GM12878 (cell line): ENCODE measurements around the gene CCDC102B. TPM values are rescaled to one million over a fixed set of nuclear protein-coding genes. Genes with fewer than 3 reads are reported as not detected.

Source experiments
- ATAC-seq: fragments of 200-7000 bp; cut with Tn5 transposase; 3 replicates; pipeline ENCODE4 v1.9.1; 2020; ENCODE audit warnings: mild to moderate bottlenecking, moderate library complexity
- BruUV-seq: library from RNA; stranded (reverse); fragments of 400-500 nt; replicated peaks from 2 replicates; lab custom pipeline; 2021; lab: Mats Ljungman, UMichigan
- CTCF ChIA-PET: fragments of 300-600 bp; sonication (Branson Sonifier 250); formaldehyde crosslinking; extraction: SDS; loops from one replicate; lab custom pipeline; 2021; ENCODE audit warnings: inconsistent platforms; lab: Yijun Ruan, JAX
- POLR2A ChIA-PET: fragments of 350-600 bp; formaldehyde crosslinking; extraction: SDS; loops from one replicate; lab custom pipeline; 2021; ENCODE audit warnings: inconsistent platforms; lab: Charles Lee
- RAD21 ChIA-PET: fragments of 300-600 bp; sonication (Branson Sonifier 250); formaldehyde crosslinking; loops from one replicate; lab custom pipeline; 2023; ENCODE audit warnings: antibody characterized with exemption; ENCODE audit not compliant: unreplicated experiment; lab: Charles Lee
- SMC1A ChIA-PET: fragments of 300-600 bp; sonication (Branson Sonifier 250); formaldehyde crosslinking; loops from one replicate; lab custom pipeline; 2023; ENCODE audit not compliant: unreplicated experiment, uncharacterized antibody; lab: Charles Lee
- DNase-seq: peaks from one replicate; pipeline ENCODE4 v3.0.0-alpha.2; 2011; ENCODE audit warnings: low read depth, low spot score
- FAIRE-seq: peaks from 3 replicates; lab custom pipeline; 2011; peaks lifted over from hg19 to GRCh38; lab: Jason Lieb, UNC
- H2AFZ ChIP-seq: 2 replicates; pipeline ENCODE4 v1.6.0; 2011; ENCODE audit warnings: low read depth, low read length, control low read depth; ENCODE audit not compliant: control insufficient read depth
- H3K27ac ChIP-seq: 2 replicates; pipeline ENCODE4 v1.5.1; 2011; ENCODE audit warnings: control low read depth; ENCODE audit not compliant: control insufficient read depth, insufficient read depth
- H3K27me3 ChIP-seq, 2 experiments: replicated peaks in 1 of 2; 2 replicates each; pipeline versions ENCODE4 v1.6.0 to v1.6.1; 2011; ENCODE audit warnings: low read length in 1 of 2; ENCODE audit not compliant: control insufficient read depth in 2 of 2, insufficient read depth in 2 of 2
- H3K36me3 ChIP-seq, 2 experiments: 2 replicates each; pipeline ENCODE4 v1.5.1; 2011; ENCODE audit warnings: low read length in 1 of 2; ENCODE audit not compliant: control insufficient read depth in 2 of 2, insufficient read depth in 2 of 2
- H3K4me1 ChIP-seq: 2 replicates; pipeline ENCODE4 v1.6.1; 2011; ENCODE audit warnings: mild to moderate bottlenecking, low read length, moderate library complexity, mixed read lengths; ENCODE audit not compliant: control insufficient read depth, insufficient read depth
- H3K4me2 ChIP-seq: 2 replicates; pipeline ENCODE4 v1.6.0; 2011; ENCODE audit warnings: control low read depth; ENCODE audit not compliant: control insufficient read depth, insufficient read depth
- H3K4me3 ChIP-seq: fragments of 200-600 bp; sonication (generic); 2 replicates; pipeline ENCODE4 v1.5.1; 2016
- H3K79me2 ChIP-seq: 2 replicates; pipeline ENCODE4 v1.6.0; 2011; ENCODE audit warnings: low read length; ENCODE audit not compliant: control insufficient read depth, insufficient read depth
- H3K9ac ChIP-seq: 2 replicates; pipeline ENCODE4 v1.8.0; 2011; ENCODE audit warnings: low read length, control low read depth, mixed read lengths; ENCODE audit not compliant: control insufficient read depth, insufficient read depth
- H3K9me3 ChIP-seq: replicated peaks from 3 replicates; pipeline ENCODE4 v1.5.1; 2011; ENCODE audit warnings: mild to moderate bottlenecking, low read length; ENCODE audit not compliant: control insufficient read depth, insufficient read depth
- H4K20me1 ChIP-seq: 2 replicates; pipeline ENCODE4 v1.6.0; 2011; ENCODE audit not compliant: control insufficient read depth, insufficient read depth
- ATF7 ChIP-seq: fragments of 450-650 bp; IDR thresholded peaks from 2 replicates; pipeline ENCODE4 v1.6.1; 2016; ENCODE audit warnings: low read depth, mild to moderate bottlenecking
- IRF5 ChIP-seq: fragments of 450-650 bp; IDR thresholded peaks from 2 replicates; pipeline ENCODE4 v1.6.1; 2017; ENCODE audit warnings: borderline replicate concordance
- MLLT1 ChIP-seq: fragments of 450-650 bp; IDR thresholded peaks from 2 replicates; pipeline ENCODE4 v1.6.1; 2016; ENCODE audit warnings: mild to moderate bottlenecking
- MYB ChIP-seq: fragments of 150-350 bp; IDR thresholded peaks from 2 replicates; pipeline ENCODE4 v1.6.1; 2014; ENCODE audit warnings: mild to moderate bottlenecking, low read depth, low read length, borderline replicate concordance
- NKRF ChIP-seq: fragments of 450-650 bp; conservative IDR thresholded peaks from 2 replicates; pipeline ENCODE4 v1.6.1; 2017; ENCODE audit warnings: mild to moderate bottlenecking, moderate library complexity
- POLR2AphosphoS5 ChIP-seq: IDR thresholded peaks from 2 replicates; pipeline ENCODE4 v1.6.1; 2011; ENCODE audit warnings: mild to moderate bottlenecking, low read length, inconsistent platforms
- RELB ChIP-seq: fragments of 450-650 bp; IDR thresholded peaks from 2 replicates; pipeline ENCODE4 v1.6.1; 2017; ENCODE audit warnings: low read depth, mild to moderate bottlenecking, moderate library complexity
- SMARCA5 ChIP-seq: fragments of 450-650 bp; IDR thresholded peaks from 2 replicates; pipeline ENCODE4 v1.6.1; 2017; ENCODE audit warnings: mild to moderate bottlenecking
- SP1 ChIP-seq: IDR thresholded peaks from one replicate; pipeline ENCODE4 v1.6.1; 2011; ENCODE audit warnings: low read depth, low read length
- WGBS: methylation state at CpG from one replicate; pipeline ENCODE4 v1.1.6; 2016; ENCODE audit warnings: low lambda C conversion rate; ENCODE audit not compliant: insufficient replicate concordance, insufficient coverage; ENCODE audit errors: missing lambda C conversion rate; 5-methylcytosine and 5-hydroxymethylcytosine counted together
- in situ Hi-C: fragments of 300-500 bp; cut with MboI; formaldehyde crosslinking; loops from 9 replicates; pipeline ENCODE4 v1.14.3; 2018; ENCODE audit warnings: mixed read lengths
- intact Hi-C: fragments of 100-400 bp; cut with micrococcal nuclease; formaldehyde crosslinking; loops from one replicate; pipeline ENCODE4 v1.14.2; 2022; ENCODE audit not compliant: unreplicated experiment
- polyA plus RNA-seq, 11 experiments: library from polyadenylated mRNA; depleted of rRNA in 4 of 11; unstranded in 6 of 11; stranded (reverse) in 5 of 11; fragments of >200 nt; fragmentation: Nextera tagmentation in 4 of 11; fragmentation: Illumina TruSeq in 1 of 11; extraction: Ambion mirVana in 4 of 11; extraction: Trizol in 1 of 11; gene quantifications; 1 replicate in 1 of 11; 2 replicates in 10 of 11; pipeline versions ENCODE4 v1.2.1 to v1.2.3, GENCODE V29; 2011 to 2016; ENCODE audit warnings: inconsistent platforms in 2 of 11, missing spikeins in 2 of 11, low read depth in 1 of 11
- total RNA-seq, 4 experiments: library from RNA; depleted of rRNA in 3 of 4; stranded (reverse); fragments of >200 nt in 3 of 4; fragmentation: Illumina TruSeq in 1 of 4; extraction: Trizol in 1 of 4; gene quantifications; 2 replicates each; pipeline versions ENCODE4 v1.2.1 to v1.2.3, GENCODE V29; 2013 to 2021

Gene CCDC102B
- total and polyA plus RNA-seq, 10 of the 15 experiments (the other 5 are each of a cell fraction or from before 2014, with no cell fraction given) = 2.7 to 4.7 (median 3.3) TPM

GRCh38 chr18:69067048-69067447 lies 269.2 kb downstream of the CCDC102B start:
- H3K9ac ChIP-seq = no peak overlapping the region
- no peak overlapping the region for H3K4me3 ChIP-seq
- ChIA-PET POLR2A (no interaction called here), CTCF (interaction anchor here (0.6 kb wide), 1 partner anchor 1108 kb away, joined by 3 read pairs; no protein-coding TSS in a partner anchor), RAD21 (no interaction called here), SMC1A (no interaction called here)
- H3K4me2 ChIP-seq = no peak overlapping the region
- DNase-seq (no peak), FAIRE-seq (no peak), ATAC-seq (no peak)
- no peaks in the 10 kb centered on the region for H3K4me1 ChIP-seq
- H3K9me3 ChIP-seq = no peaks in the 10 kb centered on the region
- H3K36me3 ChIP-seq = no peaks in the 10 kb centered on the region
- BruUV-seq = no TSS peak
- H4K20me1 ChIP-seq = no peaks in the 10 kb centered on the region
- in situ Hi-C loops (no loop called here), intact Hi-C loops (no loop called here)
- H2AFZ ChIP-seq = no peak overlapping the region
- no peak for TF ChIP-seq RELB
- no peak for TF ChIP-seq IRF5
- no peak for TF ChIP-seq MYB
- TF ChIP-seq POLR2AphosphoS5 = no peak
- TF ChIP-seq MLLT1 = no peak
- TF ChIP-seq ATF7 = peak; percentile 77
- TF ChIP-seq SP1 = no peak
- no peak for TF ChIP-seq NKRF
- TF ChIP-seq SMARCA5 = no peak
- WGBS = 0% methylated on average over 1 of the region's 1 CpG
- no peaks in the 10 kb centered on the region for H3K79me2 ChIP-seq
- no peak overlapping the region for H3K27ac ChIP-seq
- H3K27me3 ChIP-seq = no peaks in the 10 kb centered on the region
